Measurements from ENCODE around the gene COL4A2. TPM values are rescaled to one million over a fixed set of nuclear protein-coding genes. Genes with fewer than 3 reads are reported as not detected.

The COL4A2 gene
- polyA plus RNA-seq, 2 of the 4 experiments (the other 2 are of a cell fraction): 46.9 to 119 TPM

- Histone ChIP-seq H3K4me3 (no peak overlapping the region), H3K4me1 (peaks cover 11% of the 10 kb centered on the region; the same call in 2 of the 3 replicates), H3K9me3 (no peaks in the 10 kb centered on the region), H3K4me2 (no peak overlapping the region), H3K27ac (no peak overlapping the region)
- CTCF ChIA-PET: interaction anchor here (1.2 kb wide), 1 partner anchor 11 kb away, joined by 3 read pairs; no protein-coding TSS in a partner anchor
- ATAC-seq (no peak), DNase-seq (ENCODE audit: low read depth in 1 of 2, low spot score in 1 of 2) (no peak), FAIRE-seq (no peak)
- TF ChIP-seq, protein P1, sequence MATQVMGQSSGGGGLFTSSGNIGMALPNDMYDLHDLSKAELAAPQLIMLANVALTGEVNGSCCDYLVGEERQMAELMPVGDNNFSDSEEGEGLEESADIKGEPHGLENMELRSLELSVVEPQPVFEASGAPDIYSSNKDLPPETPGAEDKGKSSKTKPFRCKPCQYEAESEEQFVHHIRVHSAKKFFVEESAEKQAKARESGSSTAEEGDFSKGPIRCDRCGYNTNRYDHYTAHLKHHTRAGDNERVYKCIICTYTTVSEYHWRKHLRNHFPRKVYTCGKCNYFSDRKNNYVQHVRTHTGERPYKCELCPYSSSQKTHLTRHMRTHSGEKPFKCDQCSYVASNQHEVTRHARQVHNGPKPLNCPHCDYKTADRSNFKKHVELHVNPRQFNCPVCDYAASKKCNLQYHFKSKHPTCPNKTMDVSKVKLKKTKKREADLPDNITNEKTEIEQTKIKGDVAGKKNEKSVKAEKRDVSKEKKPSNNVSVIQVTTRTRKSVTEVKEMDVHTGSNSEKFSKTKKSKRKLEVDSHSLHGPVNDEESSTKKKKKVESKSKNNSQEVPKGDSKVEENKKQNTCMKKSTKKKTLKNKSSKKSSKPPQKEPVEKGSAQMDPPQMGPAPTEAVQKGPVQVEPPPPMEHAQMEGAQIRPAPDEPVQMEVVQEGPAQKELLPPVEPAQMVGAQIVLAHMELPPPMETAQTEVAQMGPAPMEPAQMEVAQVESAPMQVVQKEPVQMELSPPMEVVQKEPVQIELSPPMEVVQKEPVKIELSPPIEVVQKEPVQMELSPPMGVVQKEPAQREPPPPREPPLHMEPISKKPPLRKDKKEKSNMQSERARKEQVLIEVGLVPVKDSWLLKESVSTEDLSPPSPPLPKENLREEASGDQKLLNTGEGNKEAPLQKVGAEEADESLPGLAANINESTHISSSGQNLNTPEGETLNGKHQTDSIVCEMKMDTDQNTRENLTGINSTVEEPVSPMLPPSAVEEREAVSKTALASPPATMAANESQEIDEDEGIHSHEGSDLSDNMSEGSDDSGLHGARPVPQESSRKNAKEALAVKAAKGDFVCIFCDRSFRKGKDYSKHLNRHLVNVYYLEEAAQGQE (IDR thresholded peaks at IDR 0.05): no peak
- TF ChIP-seq ESRRA (IDR thresholded peaks at IDR 0.05; ENCODE audit: borderline replicate concordance, low read length) (no peak), FOXS1 (CRISPR knock-in tag; IDR thresholded peaks at IDR 0.05) (no peak), KDM1A (IDR thresholded peaks at IDR 0.05; ENCODE audit: low read depth) (no peak), NPAS2 (CRISPR knock-in tag; IDR thresholded peaks at IDR 0.05; ENCODE audit: borderline replicate concordance) (no peak), RAD21 (conservative IDR thresholded peaks at IDR 0.05 in 1 of 2, IDR thresholded peaks at IDR 0.05 in 1 of 2) (no peak), TP53 (CRISPR knock-in tag; IDR thresholded peaks at IDR 0.05) (no peak), ZFP36 (IDR thresholded peaks at IDR 0.05; ENCODE audit: borderline replicate concordance, partially characterized antibody) (no peak), HDAC2 (IDR thresholded peaks at IDR 0.05) (no peak), SMC3 (IDR thresholded peaks at IDR 0.05) (no peak), PHF8 (IDR thresholded peaks at IDR 0.05; ENCODE audit: borderline replicate concordance, low read depth) (no peak), MAFK (IDR thresholded peaks at IDR 0.05; ENCODE audit: partially characterized antibody) (no peak), MAZ (IDR thresholded peaks at IDR 0.05; ENCODE audit: borderline replicate concordance, low read depth, low read length) (no peak), JUN (IDR thresholded peaks at IDR 0.05) (no peak), HOXA7 (CRISPR knock-in tag; IDR thresholded peaks at IDR 0.05) (no peak), CHD4 (IDR thresholded peaks at IDR 0.05; ENCODE audit: borderline replicate concordance) (no peak), RCOR1 (IDR thresholded peaks at IDR 0.05; ENCODE audit: low read depth, low read length) (no peak), NFE2L2 (conservative IDR thresholded peaks at IDR 0.05; ENCODE audit: low read length) (no peak)
- TF ChIP-seq, protein P2, sequence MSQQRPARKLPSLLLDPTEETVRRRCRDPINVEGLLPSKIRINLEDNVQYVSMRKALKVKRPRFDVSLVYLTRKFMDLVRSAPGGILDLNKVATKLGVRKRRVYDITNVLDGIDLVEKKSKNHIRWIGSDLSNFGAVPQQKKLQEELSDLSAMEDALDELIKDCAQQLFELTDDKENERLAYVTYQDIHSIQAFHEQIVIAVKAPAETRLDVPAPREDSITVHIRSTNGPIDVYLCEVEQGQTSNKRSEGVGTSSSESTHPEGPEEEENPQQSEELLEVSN (IDR thresholded peaks at IDR 0.05; ENCODE audit: borderline replicate concordance, low read depth): no peak
- TF ChIP-seq, protein P3, sequence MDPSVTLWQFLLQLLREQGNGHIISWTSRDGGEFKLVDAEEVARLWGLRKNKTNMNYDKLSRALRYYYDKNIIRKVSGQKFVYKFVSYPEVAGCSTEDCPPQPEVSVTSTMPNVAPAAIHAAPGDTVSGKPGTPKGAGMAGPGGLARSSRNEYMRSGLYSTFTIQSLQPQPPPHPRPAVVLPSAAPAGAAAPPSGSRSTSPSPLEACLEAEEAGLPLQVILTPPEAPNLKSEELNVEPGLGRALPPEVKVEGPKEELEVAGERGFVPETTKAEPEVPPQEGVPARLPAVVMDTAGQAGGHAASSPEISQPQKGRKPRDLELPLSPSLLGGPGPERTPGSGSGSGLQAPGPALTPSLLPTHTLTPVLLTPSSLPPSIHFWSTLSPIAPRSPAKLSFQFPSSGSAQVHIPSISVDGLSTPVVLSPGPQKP (IDR thresholded peaks at IDR 0.05; ENCODE audit: low read depth, low read length): no peak
- 82% methylated on average over 7 of the region's 7 CpGs for WGBS (ENCODE audit: missing lambda C conversion rate)
- POLR2A ChIA-PET: no interaction called here
Measured at GRCh38 chr13:110278859-110279258, 28.2 kb upstream of the COL4A2 start.

DNA sequence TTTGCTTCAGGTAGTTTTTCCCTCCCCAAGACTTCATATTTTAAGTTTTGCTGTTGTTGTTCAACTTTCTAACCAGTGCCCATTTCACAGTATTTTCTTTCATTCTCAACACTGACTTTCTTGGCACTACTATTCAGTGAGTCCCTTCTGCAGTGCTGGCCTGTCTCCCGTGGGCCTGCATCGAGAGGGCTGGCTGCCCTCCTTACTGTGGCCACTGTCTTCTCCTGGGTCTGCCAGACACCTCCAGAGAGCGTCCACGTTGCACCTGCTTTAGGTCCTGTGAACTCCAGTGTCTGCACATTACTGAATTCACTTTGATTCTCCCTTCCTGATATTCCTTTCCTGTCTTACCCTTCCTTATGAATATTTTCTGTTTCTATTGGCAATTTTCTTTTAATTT lies 27.4 kb upstream of the COL4A2 start:
- FAIRE-seq (no peak), ATAC-seq (no peak), DNase-seq (ENCODE audit: low read depth in 1 of 2, low spot score in 1 of 2) (no peak)
- peaks cover 11% of the 10 kb centered on the region; the same call in 2 of the 3 replicates for H3K4me1 ChIP-seq
- ChIA-PET POLR2A (no interaction called here), CTCF (interaction anchor here (0.6 to 1.2 kb wide), 2 partner anchors 12 to 30 kb away, joined by 3 read pairs; no protein-coding TSS in a partner anchor)
- no peak overlapping the region for H3K4me2 ChIP-seq
- H3K4me3 ChIP-seq: no peak overlapping the region
- WGBS (ENCODE audit: missing lambda C conversion rate): 91% methylated on average over 4 of the region's 4 CpGs
- H3K9me3 ChIP-seq: no peaks in the 10 kb centered on the region
- no peak overlapping the region for H3K27ac ChIP-seq
- TF ChIP-seq SMC3 (IDR thresholded peaks at IDR 0.05) (no peak), HDAC2 (IDR thresholded peaks at IDR 0.05) (no peak), FOSL2 (IDR thresholded peaks at IDR 0.05) (no peak), FOSL2 (CRISPR knock-in tag; IDR thresholded peaks at IDR 0.05) (no peak), BCL3 (IDR thresholded peaks at IDR 0.05) (no peak), MAFK (IDR thresholded peaks at IDR 0.05; ENCODE audit: partially characterized antibody) (no peak), CHD4 (IDR thresholded peaks at IDR 0.05; ENCODE audit: borderline replicate concordance) (no peak), SREBF2 (IDR thresholded peaks at IDR 0.05) (no peak), ATOH8 (CRISPR knock-in tag; IDR thresholded peaks at IDR 0.05; ENCODE audit: low read depth) (no peak), NFE2L2 (conservative IDR thresholded peaks at IDR 0.05; ENCODE audit: low read length) (no peak), RCOR1 (IDR thresholded peaks at IDR 0.05; ENCODE audit: low read depth, low read length) (no peak), HOXB5 (CRISPR knock-in tag; IDR thresholded peaks at IDR 0.05) (no peak)
- TF ChIP-seq, protein P4, sequence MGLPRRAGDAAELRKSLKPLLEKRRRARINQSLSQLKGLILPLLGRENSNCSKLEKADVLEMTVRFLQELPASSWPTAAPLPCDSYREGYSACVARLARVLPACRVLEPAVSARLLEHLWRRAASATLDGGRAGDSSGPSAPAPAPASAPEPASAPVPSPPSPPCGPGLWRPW (IDR thresholded peaks at IDR 0.05): no peak
- TF ChIP-seq, protein P5, sequence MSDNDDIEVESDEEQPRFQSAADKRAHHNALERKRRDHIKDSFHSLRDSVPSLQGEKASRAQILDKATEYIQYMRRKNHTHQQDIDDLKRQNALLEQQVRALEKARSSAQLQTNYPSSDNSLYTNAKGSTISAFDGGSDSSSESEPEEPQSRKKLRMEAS (IDR thresholded peaks at IDR 0.05): no peak
- TF ChIP-seq, protein P3 (IDR thresholded peaks at IDR 0.05; ENCODE audit: low read depth, low read length): no peak
